Stimulated activated CD8-positive, alpha-beta memory T cell treated with anti-CD3 and anti-CD28 coated beads, Interleukin-12 subunit alpha, Interleukin-12 subunit beta, amount 100 ng/mL, for 4 hours (primary cell): ENCODE measurements around the gene CBX4.

Experiments
- DNase-seq: peaks from one replicate; pipeline ENCODE4 v3.0.0-alpha.2; 2020; ENCODE audit warnings: low read depth

Gene CBX4

DNA sequence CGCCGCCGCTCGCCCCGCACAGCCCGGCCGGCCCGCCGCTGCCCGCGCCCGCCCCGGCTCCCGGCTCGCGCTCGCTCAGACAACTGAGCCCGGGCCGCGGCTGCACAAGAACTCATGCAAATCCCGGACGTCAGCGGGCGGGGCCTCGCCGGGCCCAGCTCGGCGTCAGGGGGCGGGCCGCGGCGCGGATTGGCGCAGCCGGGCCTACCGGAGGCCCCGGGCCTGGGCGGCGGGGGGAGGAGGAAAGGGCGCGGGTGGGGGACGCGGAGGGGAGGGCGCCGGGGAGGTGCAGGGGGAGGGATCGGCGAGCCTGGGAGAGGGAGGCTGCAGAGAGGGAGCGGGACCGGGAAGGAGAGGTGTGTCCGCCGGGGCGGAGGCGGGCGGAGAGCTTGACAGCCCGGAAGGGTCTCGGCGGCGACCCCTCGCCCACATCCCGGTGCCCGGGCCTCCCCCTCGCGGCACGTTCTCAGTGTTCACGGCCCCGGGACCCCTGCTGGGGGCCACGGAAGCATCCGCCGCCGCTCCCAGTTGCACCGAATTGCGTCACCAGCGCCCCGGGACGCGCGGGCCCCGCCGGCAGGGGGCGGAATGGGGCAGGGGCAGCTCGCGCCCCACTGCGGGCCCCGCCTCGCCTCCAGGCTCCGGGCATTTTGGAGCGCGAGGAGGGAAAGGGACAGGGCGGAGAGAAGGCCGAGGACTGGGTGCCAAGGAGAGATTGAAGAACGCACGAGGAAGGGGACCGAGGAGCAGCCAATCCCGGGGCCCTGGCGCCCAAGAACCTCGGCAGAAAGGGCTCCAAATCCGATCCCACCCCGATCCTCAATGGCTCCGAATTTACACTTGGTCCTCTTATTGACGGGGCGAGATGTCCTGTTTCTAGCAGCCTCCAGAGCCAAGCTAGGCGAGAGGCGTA lies at the start of gene CBX4:
TSS of gene CBX4 (minus strand) at position 85 of the 913 bp plus-strand sequence. CDS start 189 bp downstream, outside the sequence.
- DNase-seq: peak; percentile 88

DNA sequence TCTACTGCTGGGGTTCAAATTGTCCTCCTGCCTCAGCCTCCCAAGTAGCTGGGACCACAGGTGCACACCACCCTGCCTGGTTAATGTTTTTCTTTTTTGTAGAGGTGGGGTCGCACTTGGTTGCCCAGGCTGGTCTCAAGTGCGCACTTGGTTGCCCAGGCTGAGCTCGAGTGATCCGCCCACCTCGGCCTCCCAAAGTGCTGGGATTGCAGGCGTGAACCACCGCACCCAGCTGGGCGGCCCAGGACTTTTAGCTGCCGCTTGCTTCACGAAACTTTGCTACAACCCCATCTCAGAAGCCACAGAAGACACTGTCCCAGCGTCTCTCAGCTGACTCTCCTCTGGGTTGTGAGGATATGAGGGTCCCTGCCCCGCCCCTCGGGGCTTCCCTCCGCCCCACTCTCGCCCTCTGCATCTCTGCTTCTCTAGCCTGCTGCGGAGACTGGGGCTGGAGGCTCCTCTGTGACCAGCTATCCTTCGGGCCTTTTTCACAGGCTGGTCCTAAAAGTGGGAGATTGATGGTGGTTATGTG lies 48.8 kb upstream of the CBX4 start:
- no peak for DNase-seq

DNA sequence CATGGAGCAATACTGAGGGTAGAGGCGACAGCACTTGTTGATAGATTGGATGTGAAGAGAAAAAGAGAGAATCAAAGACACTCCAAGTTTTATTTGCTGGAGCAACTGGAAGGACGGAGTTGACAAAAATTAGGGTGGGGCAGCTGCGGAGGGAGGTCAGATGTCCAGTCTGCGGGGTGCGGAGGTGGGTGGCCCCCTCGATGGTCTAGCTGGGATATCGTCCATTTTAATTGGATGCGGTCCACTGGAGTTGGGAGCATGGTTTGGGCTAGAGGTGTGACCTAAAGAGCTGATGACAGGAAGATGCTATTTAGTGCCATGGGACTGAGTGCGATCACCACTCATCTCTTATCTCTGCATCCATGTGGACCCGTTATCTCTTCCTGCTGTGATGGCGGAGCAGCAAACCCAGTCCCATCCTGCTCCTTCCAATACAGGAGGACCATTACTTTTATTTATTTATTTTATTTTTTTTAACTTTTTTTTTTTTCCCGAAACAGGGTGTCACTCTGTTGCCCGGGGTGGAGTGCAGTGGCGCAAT lies 48.3 kb upstream of the CBX4 start:
- no peak for DNase-seq

DNA sequence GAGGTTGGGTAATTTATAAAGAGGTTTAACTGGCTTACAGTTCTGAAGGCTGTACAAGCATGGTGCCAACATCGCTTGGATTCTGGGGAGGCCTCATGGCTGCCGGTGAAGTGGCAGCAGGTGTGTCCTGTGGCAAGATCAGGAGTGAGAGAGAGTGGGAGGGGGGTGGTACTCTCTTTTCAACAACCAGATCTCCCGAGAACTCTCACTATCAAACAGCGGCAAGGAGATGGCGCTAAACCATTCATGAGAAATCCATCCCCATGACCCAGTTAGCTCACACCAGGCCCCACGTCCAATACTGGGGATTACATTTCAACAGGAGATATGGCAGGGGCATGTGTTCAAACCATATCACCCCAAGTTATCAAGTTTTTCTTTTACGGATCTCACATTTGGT lies 44.0 kb upstream of the CBX4 start:
- no peak for DNase-seq

DNA sequence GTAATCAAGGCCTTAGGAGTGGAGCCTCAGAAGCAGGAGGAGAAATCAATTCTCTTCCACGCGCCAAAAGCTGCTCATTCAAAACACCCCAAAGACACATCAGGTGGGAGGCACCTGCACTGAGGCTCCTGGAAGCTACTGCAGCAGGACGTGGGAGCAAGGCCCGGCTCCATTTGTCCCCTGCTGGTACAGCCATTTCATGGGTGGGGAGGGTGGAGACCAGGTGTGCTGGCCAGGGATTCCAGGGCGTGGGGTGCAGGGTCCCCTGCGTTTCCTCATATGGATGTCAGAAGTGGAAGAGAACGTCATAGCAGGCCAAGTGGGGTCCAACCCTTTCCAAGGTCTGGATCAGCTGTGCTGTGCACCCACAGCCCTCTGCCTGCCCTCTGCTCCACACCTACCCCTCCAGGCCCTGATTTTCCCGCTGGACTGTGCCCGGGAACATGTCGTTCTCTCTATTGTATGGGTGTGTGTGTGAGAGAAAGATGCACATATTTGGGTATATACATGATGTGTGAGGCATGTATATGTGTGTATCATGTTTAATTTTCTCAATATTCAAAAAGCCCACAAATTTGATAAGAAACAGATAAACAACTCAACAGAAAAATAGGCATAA lies 39.2 kb upstream of the CBX4 start:
- DNase-seq: no peak

DNA sequence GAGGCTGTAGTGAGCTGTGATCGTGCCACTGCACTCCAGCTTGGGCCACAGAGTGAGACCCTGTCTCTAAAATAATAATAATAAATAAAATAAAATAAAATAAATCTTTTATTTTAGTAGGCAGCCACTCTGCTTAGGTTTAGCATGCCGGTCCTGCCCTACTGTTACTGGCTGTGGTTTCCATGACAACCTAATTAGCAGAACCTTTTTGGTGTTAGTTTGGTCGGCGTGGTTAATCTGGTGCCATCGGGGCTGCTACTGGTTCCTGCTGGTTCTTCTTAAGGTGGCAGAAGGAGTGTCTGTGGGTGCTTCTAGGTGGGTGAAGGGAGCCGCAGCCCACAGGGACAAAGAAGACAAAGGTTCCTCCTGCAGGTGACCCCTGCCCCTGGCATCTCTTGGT lies 37.8 kb upstream of the CBX4 start:
- DNase-seq: no peak

DNA sequence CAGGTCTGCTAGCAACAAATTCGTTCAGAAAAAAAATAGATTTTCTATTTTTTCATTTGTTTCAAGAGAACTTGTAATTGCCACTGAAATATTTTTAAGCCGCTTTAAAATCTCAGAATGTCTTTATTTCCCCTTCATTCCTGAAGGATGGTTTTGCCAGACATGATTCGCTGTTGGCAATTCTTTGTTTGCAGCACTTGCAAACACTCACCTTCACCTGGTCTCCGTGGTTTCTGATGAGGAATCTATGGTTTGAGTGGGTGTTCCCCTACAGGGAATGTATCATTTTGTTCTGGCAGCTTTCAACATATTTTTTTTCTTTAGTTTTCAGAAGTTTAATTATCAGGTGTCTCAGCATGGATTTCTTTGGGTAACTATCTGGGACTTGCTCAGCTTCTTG lies 36.3 kb upstream of the CBX4 start:
- DNase-seq: no peak

DNA sequence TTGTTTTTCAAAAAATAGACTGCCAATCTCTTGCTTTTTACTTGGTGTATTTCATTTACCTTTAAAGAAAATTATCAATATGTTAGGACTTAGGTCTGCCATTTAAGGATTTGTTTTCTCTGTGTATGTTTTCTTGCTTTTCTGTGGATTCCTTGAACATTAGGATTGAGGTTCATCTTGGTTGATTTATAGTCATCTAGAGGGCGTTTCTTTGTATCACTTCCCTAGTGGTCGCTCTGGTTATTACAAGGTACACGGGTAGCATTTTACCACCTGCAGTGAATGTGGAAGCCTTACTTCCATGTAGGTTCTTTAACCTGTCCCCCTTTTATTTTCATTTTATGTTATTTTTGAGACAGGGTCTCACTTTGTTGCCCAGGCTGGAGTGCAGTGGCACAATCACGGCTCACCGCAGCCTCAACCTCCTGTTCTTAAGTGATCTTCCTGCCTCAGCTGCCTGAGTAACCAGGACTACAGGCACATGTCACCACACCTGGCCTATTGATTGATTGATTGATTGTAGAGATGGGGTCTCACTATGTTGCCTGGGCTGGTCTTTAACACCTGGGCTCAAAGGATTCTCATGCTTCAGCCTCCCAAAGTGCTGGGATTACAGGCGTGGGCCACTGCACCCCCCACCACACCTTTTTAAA lies 35.2 kb upstream of the CBX4 start:
- no peak for DNase-seq

DNA sequence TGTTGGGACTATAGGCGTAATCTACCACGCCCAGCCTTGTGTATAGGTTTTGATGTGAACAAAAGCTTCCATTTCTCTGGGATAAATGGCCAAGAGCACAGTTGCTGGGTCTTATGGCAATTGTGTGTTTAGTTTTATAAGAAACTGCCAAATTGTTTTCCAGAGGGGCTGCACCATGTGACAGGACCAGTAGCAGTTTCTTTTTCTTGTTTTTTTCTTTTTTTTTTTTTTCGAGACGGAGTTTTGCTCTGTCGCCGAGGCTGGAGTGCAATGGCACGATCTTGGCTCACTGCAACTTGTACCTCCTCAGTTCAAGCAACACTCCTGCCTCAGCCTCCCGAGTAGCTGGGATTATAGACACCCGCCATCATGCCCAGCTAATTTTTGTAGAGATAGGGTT lies 34.3 kb upstream of the CBX4 start:
- no peak for DNase-seq

DNA sequence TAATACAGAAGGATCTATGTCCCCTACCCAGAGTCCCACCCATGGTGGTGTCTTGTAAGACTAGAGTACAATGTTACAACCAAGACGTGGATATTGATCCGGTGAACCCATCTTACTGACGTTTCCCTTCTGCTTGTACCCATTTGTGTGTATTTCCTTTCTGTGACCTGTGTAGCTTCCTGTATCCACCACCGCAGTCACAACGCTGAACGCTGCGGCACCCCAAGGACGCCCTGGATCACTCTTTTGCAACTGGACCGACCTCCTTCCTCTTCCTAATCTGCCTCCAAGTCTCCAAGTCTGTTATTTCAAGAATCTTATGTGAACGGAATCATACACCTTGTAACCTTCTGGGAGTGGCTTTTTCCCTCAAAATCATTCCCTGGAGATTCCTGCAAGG lies 33.5 kb upstream of the CBX4 start:
- DNase-seq: no peak

DNA sequence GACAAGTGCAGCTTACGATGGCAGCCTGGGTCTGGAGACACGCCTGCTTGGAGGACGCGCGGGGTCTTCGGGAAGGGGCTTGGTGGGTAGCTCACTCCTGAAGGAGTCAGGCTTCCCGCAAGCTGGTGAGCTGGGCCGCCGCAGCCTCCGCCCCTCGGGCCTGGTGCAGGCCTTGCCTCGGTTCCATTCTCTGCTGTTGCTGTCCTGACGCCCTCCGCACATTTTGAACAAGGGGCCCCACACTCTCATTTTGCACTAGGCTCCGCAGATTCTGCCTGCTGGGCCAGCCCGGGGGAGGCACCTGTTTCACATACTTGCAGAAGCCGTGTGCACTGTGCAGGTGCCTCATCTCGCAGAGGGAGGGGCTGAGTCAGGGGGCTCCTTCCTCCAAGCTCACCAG lies 31.9 kb upstream of the CBX4 start:
- DNase-seq: no peak

DNA sequence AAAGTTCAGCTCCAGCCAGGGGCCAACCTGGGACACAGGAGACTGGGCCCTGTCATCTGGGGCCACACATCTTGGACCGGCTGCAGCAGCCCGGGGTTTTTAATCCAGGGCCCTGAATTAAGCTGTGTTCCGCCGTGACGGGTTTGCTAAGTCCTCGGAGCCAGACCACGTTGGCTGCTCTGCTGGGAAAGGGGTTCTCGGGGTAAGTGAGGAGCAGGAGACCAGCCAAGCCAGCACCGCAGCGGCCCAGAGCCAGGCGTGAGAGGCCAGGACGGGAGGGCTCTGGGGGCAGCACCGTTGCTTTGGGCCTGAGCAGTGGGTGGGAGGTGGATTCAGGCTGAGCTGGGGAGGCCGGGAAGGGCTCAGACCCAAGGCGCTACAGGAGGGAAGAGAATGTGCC lies 31.3 kb upstream of the CBX4 start:
- DNase-seq: no peak

DNA sequence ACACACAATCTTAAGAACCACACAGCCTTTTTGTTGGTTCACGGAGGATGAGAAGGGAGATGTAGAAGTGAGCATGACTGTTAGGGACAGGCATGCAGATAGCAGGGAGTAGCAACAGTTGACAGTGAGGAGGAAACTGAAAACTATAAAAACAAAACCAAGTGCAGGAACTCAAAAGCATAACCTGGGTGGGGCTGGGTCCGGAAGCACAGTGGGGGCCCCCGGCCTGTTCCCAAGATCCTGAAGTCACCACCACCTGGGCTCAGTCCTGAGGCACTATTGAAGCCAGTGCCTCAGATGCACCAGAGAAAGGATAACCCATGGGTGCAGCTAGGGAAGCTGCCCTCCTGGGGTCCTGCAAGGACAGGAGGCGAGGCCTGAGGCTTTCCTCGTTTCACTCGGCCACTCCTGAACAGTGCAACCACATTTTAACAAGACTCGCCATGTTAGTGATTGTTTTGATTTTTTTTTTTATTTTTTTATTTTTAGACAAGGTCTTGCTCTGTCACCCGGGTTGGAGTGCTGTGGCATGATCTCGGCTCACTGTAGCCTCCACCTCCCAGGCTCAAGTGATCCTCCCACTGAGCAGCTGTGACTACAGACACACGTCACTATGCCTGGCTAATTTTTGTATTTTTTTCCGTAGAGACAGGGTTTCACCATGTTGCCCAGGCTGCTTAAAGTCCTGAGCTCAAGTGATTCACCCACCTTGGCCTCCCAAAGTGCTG lies 27.7 kb upstream of the CBX4 start:
- no peak for DNase-seq

DNA sequence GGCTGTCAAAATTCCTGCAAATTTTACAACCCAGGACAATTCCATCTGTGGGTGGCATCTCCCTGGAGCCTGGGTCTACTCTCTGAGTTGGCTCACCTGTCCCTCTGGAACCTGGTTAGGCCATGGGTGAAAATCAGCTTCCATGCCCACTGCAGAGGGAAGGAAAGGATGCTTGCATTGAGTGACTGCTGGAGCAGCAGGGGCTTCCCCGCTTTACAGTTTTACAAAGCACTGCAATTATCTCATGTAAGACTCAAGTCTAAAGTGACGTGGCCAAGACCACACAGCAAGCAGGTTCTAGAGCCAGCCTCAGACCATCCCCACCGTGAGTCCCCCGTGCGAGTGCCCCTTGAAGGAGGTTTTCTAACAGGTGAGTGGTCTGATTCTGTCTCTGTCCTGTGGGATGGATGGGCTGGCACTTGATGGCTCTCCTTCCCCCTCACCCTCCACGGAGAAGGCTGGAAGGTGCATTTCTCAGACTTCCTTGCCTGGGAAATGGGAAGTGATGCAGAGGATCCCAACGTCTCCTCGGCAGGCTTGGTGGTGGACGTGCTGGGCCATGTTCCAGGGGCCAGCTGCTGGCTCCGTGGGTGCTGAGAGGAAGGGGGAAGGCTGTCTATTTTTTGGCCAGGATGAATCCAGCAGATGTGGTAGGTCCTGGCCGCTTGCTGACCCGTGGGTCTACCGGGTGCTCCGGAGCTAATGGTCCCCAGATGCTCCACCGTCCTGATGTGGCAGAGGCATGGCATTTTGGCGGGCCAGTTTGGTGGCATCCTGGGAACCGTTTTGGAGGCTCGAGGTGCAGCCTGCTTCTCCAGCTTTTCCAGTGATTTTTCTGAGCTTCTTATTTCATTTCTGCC lies 26.3 kb upstream of the CBX4 start:
- no peak for DNase-seq

DNA sequence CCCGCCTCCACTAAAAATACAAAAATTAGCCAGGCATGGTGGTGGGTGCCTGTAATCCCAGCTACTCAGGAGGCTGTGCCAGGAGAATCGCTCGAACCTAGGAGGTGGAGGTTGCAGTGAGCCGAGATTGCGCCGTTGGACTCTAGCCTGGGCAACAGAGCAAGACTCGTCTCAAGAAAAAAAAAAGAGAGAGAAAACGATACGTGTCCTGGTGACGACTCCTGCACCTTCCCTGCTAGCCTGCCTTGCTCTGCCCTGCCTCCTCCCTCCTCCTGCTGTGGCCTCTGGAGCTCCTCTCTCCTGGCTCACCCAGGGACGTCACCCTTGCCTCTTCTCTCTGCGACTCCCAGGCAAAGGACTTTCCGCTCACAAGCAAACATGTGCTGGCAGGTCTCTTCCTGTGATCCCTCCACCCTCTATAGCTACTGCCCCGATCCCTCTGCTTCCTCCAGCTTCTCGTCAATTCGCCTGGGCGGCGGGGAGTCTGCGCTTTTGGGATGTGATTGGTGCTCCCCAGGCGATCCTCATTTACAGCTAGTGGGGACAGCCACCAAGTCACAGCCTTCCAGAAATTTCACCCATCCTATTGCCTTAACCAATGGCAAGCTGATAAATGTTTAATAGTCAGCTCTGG lies 25.5 kb upstream of the CBX4 start:
- no peak for DNase-seq

DNA sequence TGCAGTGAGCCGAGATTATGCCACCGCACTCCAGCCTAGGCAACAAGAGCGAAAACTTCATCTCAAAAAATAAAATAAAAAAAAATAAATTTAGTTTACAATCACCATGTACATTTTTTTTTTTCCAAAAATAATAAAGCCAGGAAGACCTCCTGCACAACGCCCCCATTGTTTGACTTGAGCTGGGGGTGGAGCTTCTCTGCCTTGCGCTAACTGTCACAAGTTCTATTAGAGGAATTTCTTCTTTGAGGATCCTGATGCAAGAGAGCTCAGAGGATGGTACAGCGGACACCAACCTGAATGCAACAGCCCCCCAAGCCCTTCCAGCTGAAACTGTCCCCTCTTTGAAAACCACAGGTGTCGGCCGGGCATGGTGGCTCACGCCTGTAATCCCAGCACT lies 24.9 kb upstream of the CBX4 start:
- DNase-seq: no peak

DNA sequence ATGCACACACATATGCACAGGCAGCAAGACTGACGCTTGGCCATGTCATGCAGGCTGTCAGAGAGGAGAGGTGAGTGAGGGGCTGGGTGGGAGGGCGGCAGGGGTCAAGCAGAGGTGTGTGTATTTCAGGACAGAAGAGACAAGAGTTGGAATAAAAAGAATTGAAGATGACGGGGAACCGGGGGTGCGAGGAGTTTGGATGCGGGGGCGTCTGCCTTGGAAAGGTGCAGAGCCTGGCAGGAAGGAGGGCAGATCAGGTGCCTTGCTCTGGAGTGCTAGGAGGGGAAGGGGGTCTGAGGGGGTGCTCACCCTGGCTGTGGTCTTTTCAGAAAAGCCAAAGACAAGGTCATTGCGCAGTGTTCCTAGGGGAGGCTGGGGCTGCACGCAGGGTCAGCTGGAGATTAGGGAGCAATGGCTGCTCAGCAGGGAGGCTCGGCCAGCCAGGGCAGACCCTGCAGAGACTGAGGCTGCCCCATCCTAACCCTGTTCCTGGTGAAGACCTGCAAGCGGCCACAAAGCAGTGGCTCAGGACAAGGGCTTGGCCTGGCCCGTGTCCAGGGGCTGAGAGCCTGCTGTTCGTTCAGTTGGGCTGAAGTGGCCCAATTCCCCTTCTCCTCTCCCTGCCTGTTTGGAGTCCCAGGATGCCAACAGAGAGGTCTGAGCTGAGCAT lies 23.7 kb upstream of the CBX4 start:
- DNase-seq: no peak

DNA sequence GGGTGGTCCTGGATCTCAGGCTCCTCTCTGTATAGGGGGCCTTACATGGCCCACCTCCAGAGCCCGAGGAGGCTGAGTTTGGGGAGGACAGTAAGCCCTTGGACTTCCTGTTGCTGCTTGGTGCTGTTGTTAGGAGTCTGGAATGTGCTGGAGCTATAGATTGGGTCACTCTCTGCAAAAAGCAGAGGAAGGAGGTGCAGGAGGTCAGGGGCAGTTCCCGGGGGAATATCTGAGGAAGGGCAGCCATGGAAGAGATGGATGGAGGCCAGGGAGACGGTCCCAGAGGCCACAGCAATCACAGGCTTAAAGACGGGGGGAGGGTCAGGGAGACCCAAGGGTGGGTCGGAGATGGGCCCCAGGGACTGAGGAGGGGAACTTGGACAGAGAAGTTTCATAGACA lies 23.0 kb upstream of the CBX4 start:
- DNase-seq: no peak

DNA sequence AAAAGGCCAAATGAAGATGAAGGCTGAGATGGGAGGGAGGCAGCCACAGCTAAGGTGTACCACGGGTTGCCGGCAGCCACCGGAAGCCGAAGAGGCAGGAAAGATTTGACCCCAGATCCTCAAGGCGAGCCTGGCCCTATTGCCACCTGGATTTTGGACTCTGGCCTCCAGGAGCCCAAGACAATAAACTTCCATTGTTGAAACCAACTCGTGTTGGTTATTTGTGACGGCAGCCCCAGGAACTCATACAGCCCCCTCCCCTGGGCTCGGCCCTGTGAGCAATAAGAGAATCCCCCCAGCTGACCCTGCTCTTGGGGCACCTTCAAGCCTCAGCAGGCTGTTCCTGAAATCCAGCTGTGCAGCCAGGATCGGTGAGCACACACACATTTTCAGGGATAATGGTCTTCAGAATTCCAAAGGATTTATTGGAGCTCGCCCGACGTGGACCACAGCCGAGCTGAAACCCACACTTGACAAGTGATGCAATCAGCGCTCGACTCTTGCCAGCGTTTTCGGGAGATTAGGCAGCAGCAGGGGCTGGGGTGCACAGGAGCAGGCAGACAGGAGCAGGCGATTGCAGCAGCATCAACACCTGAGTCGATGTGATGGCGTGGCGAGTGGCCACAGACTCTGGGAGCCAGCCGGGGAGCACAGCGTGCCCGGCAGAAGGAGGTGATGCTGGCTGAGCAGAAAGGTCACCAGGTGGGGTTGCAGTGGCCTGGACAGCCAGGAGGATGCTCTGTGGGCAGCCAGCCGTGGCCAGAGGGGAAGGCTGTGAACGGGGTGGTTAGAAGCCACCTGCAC lies 22.4 kb upstream of the CBX4 start:
- DNase-seq: no peak
